ENCODE data around the gene MAPK8IP1. TPM values are rescaled to one million over a fixed set of nuclear protein-coding genes. Genes with fewer than 3 reads are reported as not detected.
A peak's percentile ranks its signal among the peaks of the same experiment; 100 is the strongest.

The MAPK8IP1 gene
- total RNA-seq, 1 donor from 2014 or later: 5.9 TPM

DNA sequence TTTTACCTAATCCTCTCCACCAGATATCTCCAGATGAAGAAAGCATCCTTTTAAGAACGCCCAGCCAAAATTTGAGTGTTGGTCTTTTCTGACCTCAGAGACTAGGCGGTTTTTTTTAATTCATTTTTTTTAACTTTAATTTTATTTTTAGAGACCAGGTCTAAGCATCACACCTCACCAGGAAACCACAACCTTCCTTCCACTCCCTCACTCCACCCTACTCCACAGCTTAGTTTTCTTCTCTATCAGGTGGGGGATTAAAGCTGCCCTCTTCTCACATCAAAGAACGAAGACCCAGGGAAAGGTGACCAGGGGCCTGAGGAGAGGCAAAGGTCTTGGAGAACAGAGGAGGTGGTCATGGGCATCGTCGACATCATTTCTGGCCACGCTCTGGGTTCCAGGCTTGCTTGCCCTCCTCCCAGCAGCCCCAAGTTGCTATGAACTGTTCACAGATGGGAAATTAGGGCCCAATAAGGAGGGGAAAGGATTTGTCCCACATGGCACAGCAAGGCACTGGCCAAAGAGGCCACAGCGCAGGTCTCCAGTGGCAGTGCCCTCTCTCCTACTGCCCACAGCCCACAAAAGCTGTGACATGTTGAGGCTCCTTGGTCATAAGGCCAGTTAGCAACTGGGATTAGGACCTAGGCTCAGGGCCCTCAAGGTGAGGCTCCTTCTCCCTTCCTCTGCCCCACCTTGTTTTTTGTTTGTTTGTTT is 33.7 kb downstream of the MAPK8IP1 start:
- intact Hi-C loops (cut with DNase I): loop anchor here (2.0 kb wide), 1 partner anchor 76 kb away; no protein-coding TSS in a partner anchor
- DNase-seq (ENCODE audit: missing footprints) (no peak), ATAC-seq (no peak)

GRCh38 chr11:45919806-45920530 is 34.5 kb downstream of the MAPK8IP1 start:
- intact Hi-C loops (cut with DNase I): loop anchor here (2.0 kb wide), 1 partner anchor 77 kb away; no protein-coding TSS in a partner anchor
- no peak for DNase-seq (ENCODE audit: missing footprints)
- no peak for ATAC-seq

DNA sequence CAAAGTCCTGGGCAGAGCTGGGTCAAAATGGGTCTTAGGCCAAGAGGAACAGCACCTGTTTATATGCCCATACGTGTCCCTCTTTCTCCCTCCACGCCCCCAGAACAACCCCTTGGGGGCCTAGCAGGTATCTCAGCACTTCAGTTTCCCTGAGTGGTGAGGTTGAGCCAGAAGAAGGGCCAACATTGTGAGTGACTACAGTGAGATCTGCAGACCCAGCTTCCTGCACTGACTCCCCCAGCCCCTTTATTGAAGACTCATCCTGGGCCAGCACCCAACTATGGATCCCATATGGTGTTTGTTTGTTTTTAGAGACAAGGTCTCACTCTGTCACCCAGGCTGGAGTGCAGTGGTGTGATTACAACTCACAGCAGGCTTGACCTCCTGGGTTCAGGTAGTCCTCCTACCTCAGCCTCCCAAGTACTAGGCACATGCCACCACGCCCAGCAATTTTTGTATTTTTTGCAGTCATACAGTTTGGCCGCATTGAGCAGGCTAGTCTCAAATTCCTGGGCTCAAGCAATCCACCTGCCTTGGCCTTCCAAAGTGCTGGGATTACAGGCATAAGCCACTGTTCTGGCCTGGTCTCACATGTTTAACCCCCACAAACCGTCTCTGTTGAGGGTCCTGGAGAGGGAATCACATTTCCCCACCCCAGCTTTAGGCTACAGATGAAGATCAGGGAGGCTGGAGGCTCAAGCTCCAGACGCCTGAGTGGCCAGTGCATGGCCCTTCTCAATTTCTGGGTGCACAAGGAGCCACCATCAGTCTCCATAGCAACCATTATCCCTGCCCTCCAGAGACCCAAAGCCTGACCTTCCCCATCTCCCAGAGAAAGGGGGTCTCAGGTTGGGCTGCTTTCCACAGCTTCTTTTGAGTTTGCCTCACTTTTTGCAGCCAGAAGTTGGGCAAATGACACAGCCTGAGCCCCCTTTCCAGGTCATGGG is 35.4 kb downstream of the MAPK8IP1 start:
- DNase-seq (ENCODE audit: missing footprints): no peak
- no peak for ATAC-seq
- intact Hi-C loops (cut with DNase I): no loop called here

DNA sequence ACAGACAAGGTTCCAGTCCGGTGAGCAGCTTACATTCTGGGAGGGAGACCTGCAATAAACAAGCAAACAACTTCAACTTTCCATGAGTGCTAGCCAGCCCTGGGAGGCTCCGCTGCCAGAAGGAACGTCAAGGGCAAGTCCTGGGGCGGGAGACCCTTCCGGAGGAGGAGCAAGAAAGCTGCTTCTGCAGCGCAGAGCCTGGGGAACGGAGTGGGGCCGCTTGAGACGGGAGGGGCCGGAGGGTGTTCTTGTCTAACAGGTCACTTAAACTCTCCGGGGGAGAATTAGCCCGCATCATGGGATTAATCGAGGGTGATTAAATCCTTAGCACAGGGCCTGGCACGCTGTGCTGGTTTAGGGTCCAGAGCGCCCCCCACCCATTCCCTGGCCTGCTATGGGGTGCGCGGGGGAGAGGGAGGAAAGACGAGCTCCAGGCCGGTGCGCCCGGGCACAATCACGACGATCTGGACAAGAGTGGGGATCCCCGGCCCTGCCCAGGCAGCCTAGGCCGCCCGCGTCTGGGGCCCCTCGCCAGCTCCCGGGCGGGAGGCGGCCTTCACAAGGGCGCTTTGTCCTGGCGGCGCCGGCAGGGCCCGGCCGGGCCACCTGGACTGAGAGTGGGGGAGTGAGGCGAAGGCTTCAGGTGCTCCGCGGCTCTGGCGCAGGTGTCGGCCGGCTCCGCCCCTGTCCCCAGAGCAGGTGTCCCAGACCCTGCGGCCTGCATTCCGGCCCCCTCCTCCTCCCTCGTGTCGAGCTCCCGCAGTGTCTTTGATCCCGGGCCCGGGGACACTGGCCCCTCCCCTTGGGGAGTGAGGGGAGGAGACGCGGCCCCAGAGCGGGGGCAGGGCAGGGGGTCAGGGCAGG is 36.3 kb downstream of the MAPK8IP1 start:
- peak; percentile 41 for DNase-seq (ENCODE audit: missing footprints)
- ATAC-seq: no peak
- intact Hi-C loops (cut with DNase I): no loop called here

GRCh38 chr11:45922425-45923082 is 37.1 kb downstream of the MAPK8IP1 start, which contains the start of gene LARGE2:
Gene LARGE2, plus strand, starts transcription at chr11:45922656. Its CDS starts 227 bp downstream, at chr11:45922883.
- DNase-seq (ENCODE audit: missing footprints): peak; percentile 58
- no peak for ATAC-seq
- intact Hi-C loops (cut with DNase I): no loop called here

- no peak for ATAC-seq
- intact Hi-C loops (cut with DNase I): no loop called here
- peak; percentile 42 for DNase-seq (ENCODE audit: missing footprints)
Measured at GRCh38 chr11:45924036-45924915, 38.8 kb downstream of the MAPK8IP1 start.

DNA sequence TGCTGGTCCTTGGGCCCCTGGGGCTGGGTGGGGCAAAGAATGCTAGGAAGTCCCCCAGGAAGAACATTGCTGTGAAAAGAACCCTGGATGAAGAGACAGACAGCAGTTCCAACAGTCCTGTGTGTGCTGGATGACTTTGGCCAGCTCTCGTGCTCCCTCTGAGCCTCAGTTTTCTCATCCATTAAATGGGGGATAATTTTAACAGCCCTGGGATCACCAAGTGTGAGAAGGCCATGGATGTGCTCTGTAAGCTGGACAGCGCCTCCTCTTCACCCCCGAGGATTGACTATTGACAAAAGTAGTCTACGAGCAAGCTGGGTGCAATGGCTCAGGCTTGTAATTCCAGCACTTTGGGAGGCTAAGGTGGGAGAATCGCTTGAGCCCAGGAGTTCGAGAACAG is 39.5 kb downstream of the MAPK8IP1 start:
- intact Hi-C loops (cut with DNase I): no loop called here
- DNase-seq (ENCODE audit: missing footprints) (peak; percentile 4), ATAC-seq (no peak)

DNA sequence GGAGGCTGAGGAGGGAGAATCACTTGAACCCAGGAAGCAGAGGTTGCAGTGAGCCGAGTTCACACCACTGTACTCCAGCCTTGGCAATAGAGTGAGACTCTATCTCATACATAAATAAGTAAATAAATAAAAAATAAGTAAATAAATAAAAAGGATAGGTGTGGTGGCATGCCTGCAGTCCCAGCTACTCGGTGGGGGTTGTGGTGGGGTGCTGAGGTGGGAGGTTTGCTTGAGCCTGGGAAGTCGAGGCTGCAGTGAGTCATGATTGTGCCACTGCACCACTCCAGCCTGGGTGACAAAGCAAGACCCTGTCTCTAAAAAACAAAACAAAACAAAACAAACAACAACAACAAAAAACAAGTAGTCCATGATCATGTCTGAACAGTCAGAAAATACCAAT is 40.1 kb downstream of the MAPK8IP1 start:
- no peak for ATAC-seq
- intact Hi-C loops (cut with DNase I): no loop called here
- DNase-seq (ENCODE audit: missing footprints): peak; percentile 4

- DNase-seq (ENCODE audit: missing footprints): peak; percentile 54
- ATAC-seq: no peak
- intact Hi-C loops (cut with DNase I): no loop called here
Measured at GRCh38 chr11:45926001-45926401, 40.5 kb downstream of the MAPK8IP1 start.

- DNase-seq (ENCODE audit: missing footprints) (peak; percentile 11), ATAC-seq (no peak)
- intact Hi-C loops (cut with DNase I): no loop called here
Measured at GRCh38 chr11:45926536-45927331, 41.3 kb downstream of the MAPK8IP1 start.

- DNase-seq (ENCODE audit: missing footprints): peak; percentile 47
- no peak for ATAC-seq
- intact Hi-C loops (cut with DNase I): no loop called here
Measured at GRCh38 chr11:45927332-45927683, 41.9 kb downstream of the MAPK8IP1 start.

DNA sequence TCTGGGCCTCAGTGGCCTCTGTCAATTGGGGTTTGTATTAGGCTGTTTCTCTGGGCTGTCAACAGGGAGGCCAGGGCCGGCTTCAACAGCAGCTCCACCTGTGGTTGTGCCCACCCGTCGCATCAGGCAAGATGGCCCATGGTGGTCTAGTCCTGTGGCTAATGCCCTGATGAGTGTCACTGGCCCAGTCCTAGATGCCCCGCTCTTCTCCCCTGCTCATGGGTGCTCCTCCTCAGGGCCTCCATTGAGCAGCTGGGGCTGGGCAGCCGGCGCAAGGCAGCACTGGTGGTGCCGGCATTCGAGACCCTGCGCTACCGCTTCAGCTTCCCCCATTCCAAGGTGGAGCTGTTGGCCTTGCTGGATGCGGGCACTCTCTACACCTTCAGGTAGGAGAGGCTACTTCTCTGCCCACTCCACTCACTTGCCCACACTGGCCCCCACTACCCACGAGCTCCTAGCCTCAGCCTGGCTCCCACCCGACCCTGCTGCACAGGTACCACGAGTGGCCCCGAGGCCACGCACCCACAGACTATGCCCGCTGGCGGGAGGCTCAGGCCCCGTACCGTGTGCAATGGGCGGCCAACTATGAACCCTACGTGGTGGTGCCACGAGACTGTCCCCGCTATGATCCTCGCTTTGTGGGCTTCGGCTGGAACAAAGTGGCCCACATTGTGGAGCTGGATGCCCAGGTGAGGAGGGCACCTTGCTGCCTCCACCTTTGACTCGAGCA is 42.4 kb downstream of the MAPK8IP1 start:
- ATAC-seq (no peak), DNase-seq (ENCODE audit: missing footprints) (peak; percentile 63)
- intact Hi-C loops (cut with DNase I): no loop called here

DNA sequence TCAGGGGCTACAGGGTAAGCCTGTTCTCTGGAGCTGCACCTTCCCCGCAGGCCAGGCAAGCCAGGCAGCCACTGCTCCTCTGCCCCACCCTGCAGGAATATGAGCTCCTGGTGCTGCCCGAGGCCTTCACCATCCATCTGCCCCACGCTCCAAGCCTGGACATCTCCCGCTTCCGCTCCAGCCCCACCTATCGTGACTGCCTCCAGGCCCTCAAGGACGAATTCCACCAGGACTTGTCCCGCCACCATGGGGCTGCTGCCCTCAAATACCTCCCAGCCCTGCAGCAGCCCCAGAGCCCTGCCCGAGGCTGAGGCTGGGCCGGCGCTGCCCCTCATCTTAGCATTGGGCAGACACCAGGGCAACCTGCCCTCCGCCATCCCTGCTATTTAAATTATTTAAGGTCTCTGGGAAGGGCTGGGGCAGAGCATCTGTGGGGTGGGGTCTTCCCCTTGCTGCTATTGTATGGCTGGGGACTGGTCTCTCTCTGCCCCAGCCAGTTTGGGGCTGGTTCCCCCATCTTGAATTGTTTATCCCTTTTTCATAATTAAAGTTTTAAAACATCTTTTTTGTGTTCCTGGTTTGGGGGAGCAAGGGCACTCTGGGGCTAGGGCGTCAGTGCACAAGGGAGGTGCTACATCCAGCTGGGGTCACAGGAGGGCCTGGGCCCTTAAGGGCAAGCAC is 43.2 kb downstream of the MAPK8IP1 start:
- ATAC-seq (no peak), DNase-seq (ENCODE audit: missing footprints) (no peak)
- intact Hi-C loops (cut with DNase I): no loop called here

- DNase-seq (ENCODE audit: missing footprints) (no peak), ATAC-seq (no peak)
- intact Hi-C loops (cut with DNase I): no loop called here
Measured at GRCh38 chr11:45929486-45930030, 44.1 kb downstream of the MAPK8IP1 start.
